Muscle layer of duodenum (tissue), 2 donors: ENCODE results near the gene HIGD1A.

Experiments
- H3K27ac ChIP-seq: one replicate; pipeline ENCODE4 v1.7.0; 2013; ENCODE audit warnings: mild to moderate bottlenecking, low read length
- H3K27me3 ChIP-seq: one replicate; pipeline ENCODE4 v1.7.0; 2013; ENCODE audit warnings: low read depth, mild to moderate bottlenecking, control low read depth, low read length
- H3K36me3 ChIP-seq, 2 donors: one replicate each; pipeline ENCODE4 v1.7.0; 2013; ENCODE audit warnings: low read length in 2 of 2, control low read depth in 1 of 2, mild to moderate bottlenecking in 1 of 2; ENCODE audit not compliant: insufficient read depth in 2 of 2, control insufficient read depth in 1 of 2
- H3K4me1 ChIP-seq, 2 donors: one replicate each; pipeline ENCODE4 v1.7.0; 2013; ENCODE audit warnings: low read length in 2 of 2, mild to moderate bottlenecking in 2 of 2, control low read depth in 1 of 2, moderate library complexity in 1 of 2; ENCODE audit not compliant: insufficient read depth in 2 of 2, control insufficient read depth in 1 of 2
- H3K4me3 ChIP-seq, 2 donors: one replicate each; pipeline ENCODE4 v1.7.0; 2013; ENCODE audit warnings: low read length in 2 of 2, low read depth in 1 of 2, mild to moderate bottlenecking in 1 of 2
- H3K9me3 ChIP-seq, 2 donors: one replicate each; pipeline ENCODE4 v1.7.0; 2013; ENCODE audit warnings: low read length in 2 of 2, control low read depth in 1 of 2, mild to moderate bottlenecking in 1 of 2; ENCODE audit not compliant: control insufficient read depth in 1 of 2
- donor health status: healthy.

The HIGD1A gene

DNA sequence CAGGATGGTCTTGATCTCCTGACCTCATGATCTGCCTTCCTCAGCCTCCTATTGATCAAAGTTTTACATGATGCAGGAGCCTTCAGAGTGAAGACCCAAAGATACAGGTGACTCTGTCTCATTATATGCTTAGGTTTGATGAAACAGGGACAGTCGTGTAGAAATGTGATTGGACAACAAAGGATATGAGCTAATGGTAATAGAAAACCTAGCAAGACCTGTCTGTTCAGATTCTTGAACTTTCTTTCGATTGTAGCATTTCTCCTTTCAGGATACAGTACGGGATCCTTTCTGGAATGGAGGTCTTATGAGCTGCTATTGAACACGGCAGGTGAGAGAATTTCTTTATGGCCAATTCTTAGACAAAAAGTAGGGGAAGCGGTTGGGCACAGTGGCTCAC lies 4.9 kb upstream of the HIGD1A start, which contains the start of gene ACKR2:
TSS of gene ACKR2 (plus strand) at position 244 of the 400 bp plus-strand sequence. CDS start 55,058 bp downstream, outside the sequence.
- H3K9me3 ChIP-seq: no peaks in the 10 kb centered on the region
- peaks cover 0 to 7% of the 10 kb centered on the region in 2 donors for H3K4me1 ChIP-seq
- H3K27me3 ChIP-seq: no peaks in the 10 kb centered on the region
- no peak within 1 kb of the TSS for H3K27ac ChIP-seq
- no peak within 1 kb of the TSS for H3K4me3 ChIP-seq
- H3K36me3 ChIP-seq: no peaks in the 10 kb centered on the region

DNA sequence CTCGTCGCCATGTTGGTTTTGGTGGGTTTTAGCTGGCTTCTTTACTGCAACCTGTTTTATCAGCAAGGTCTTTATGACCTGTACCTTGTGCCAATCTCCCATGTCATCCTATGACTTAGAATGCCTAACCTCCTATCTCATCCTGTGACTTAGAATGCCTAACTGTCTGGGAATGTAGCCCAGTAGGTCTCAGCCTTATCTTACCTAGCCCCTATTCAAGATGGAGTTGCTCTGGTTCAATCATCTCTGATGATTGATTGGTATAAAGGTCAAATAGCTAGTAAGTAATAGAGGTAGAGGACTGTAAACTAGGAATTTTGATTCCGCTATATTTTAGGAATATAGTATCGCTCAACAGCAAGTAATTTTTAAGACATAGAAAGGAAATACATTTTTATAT lies 3.6 kb upstream of the HIGD1A start:
- H3K27me3 ChIP-seq: no peaks in the 10 kb centered on the region
- H3K27ac ChIP-seq: no peak overlapping the region
- no peaks in the 10 kb centered on the region for H3K9me3 ChIP-seq
- no peaks in the 10 kb centered on the region for H3K36me3 ChIP-seq
- no peak overlapping the region for H3K4me3 ChIP-seq
- H3K4me1 ChIP-seq: peaks cover under 1 to 11% of the 10 kb centered on the region in 2 donors

DNA sequence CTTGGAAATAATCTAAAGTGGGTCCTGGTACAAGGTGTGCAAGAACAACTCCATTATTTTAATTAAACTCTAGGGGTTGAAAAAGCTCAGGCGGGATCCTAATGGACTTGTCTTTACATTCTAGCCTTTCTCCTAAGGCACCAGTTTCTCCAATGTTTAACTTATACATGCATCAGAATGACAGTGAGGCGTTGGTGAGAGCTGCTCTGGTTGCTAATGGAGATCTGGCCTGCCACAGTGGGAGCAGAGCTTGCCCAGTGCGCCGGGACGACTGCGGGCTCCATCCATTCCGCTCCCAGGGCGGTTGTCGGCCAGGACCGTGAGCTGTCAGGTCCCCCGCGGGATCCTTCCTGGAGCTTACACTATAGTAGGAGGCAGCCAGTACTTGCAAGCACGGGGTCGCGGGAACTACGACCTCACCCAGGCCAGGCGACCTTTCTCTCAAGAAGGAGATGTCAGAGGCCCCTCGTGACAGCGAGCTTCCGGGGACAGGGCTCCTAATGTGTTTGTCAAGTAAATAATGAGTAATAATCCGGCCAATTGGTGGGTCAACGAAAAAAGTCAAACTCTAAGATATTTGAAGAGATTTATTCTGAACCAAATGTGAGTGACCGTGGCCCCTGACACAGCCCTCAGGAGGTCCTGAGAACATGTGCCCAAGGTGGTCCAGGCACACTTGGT lies 991 bp upstream of the HIGD1A start:
- peak overlapping the region; percentile 99 for H3K27ac ChIP-seq
- H3K27me3 ChIP-seq: no peaks in the 10 kb centered on the region
- H3K4me1 ChIP-seq: peaks cover 7 to 36% of the 10 kb centered on the region in 2 donors
- H3K4me3 ChIP-seq: peak overlapping the region; percentile 86 to 95
- no peaks in the 10 kb centered on the region for H3K9me3 ChIP-seq
- H3K36me3 ChIP-seq: no peaks in the 10 kb centered on the region

DNA sequence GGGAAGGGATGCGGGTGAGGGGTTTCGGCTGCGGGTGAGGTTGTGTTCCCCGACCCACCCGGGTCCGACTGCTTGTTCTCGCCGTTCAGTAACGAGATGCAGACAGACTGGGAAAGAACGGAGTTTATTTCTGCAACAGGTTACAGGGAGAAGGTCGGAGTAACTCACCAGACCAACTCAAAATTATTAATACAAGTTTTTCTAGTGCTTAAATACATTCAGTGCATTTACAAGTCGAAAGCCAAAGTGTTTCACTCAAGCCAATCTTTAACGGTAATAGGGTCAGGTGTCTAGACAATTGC lies 492 bp upstream of the HIGD1A start:
- Histone ChIP-seq H3K9me3 (no peaks in the 10 kb centered on the region), H3K27me3 (no peaks in the 10 kb centered on the region), H3K4me3 (peak overlapping the region; percentile 86 to 95), H3K27ac (peak overlapping the region; percentile 99), H3K4me1 (peaks cover 7 to 41% of the 10 kb centered on the region in 2 donors), H3K36me3 (no peaks in the 10 kb centered on the region)

DNA sequence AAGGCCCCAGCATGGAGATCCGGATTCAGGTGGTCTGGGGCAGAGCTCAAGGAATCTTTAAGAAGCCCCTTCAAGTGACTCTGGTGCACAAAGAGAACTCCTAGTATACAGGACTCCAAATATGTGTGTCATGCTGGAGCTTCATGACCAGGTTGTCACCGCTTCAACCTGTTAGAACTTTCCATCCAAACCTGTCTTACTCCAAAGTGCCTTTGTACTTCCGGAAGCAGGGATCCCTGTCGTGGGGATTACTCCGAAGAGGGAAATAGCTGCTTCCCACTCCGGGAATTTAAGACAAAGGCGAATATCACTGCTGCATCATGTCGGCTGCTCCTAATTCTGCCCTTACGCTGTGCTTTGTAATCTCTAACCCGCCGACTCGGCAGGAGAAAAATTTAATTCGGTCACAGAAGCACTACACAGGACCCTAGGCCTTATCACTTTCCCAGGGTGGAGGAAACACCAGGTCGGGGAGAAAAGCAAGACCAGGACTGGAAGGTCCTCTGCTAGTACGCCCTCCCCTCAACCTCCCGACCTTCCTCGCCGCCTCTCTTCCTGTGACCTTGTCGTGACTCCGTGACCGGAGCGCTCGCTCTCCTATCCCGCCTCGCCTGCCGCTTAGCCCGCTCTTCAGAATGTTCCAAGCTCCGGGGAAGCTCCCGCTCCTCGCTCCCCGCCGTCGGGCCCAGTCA lies 730 bp downstream of the HIGD1A start:
- Histone ChIP-seq H3K36me3 (no peaks in the 10 kb centered on the region), H3K4me3 (peak overlapping the region; percentile 86 to 95), H3K9me3 (no peaks in the 10 kb centered on the region), H3K27me3 (no peaks in the 10 kb centered on the region), H3K27ac (peak overlapping the region; percentile 99), H3K4me1 (peaks cover 7 to 46% of the 10 kb centered on the region in 2 donors)

DNA sequence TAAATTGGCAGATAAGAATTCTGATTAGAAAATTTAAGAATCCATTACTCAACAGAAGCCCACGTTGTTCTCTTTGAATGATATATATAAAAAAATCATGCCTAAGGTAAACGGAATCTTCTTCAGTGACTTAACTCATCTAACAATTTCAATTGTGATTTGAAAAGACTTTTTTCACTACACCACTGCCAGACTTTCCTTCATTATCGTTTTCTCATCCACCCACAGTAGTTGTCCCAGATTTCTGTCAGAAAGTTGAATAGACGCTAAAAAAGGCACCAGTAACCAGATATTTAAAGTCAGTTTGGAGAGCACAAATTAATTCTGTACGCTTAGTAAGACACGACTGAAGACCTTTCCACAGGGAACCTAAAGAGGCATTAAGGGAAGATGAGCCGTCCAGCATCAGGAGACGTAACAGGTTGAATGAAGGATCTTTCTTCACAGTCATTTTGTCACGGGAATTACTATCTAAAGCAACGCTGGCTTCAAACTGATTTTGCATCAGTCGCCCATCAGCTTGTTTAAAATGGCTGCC lies 1.3 kb downstream of the HIGD1A start:
- H3K4me1 ChIP-seq: peaks cover 7 to 46% of the 10 kb centered on the region in 2 donors

DNA sequence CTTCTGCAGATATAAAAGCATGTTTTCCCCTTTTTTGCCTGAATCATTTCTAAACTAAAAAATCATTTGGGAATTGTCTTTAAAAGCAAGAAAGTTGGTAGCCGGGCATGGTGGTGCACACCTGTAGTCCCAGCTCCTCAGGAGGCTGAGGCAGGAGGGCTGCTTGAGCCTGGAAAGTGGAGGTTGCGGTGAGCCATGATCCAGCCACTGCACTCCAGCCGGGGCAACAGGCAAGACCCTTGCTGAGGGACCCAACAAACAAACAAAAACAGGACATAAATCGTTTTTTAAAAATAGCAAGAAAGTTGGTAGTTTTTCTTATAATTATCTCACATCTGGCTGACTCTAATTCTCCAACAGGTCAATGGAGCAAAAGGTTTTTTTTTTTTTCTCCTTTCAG lies 2.5 kb downstream of the HIGD1A start:
- Histone ChIP-seq H3K27me3 (no peaks in the 10 kb centered on the region), H3K9me3 (no peaks in the 10 kb centered on the region), H3K27ac (peak overlapping the region; percentile 99), H3K36me3 (no peaks in the 10 kb centered on the region), H3K4me1 (peaks cover 7 to 46% of the 10 kb centered on the region in 2 donors), H3K4me3 (peak overlapping the region in 1 of 2 donors; percentile 95)

More for the DNA sequence above, 1.3 kb downstream of the HIGD1A start:
- H3K9me3 ChIP-seq: no peaks in the 10 kb centered on the region
- H3K27me3 ChIP-seq: no peaks in the 10 kb centered on the region
- H3K36me3 ChIP-seq: no peaks in the 10 kb centered on the region
- peak overlapping the region; percentile 86 to 95 for H3K4me3 ChIP-seq
- H3K27ac ChIP-seq: peak overlapping the region; percentile 99

DNA sequence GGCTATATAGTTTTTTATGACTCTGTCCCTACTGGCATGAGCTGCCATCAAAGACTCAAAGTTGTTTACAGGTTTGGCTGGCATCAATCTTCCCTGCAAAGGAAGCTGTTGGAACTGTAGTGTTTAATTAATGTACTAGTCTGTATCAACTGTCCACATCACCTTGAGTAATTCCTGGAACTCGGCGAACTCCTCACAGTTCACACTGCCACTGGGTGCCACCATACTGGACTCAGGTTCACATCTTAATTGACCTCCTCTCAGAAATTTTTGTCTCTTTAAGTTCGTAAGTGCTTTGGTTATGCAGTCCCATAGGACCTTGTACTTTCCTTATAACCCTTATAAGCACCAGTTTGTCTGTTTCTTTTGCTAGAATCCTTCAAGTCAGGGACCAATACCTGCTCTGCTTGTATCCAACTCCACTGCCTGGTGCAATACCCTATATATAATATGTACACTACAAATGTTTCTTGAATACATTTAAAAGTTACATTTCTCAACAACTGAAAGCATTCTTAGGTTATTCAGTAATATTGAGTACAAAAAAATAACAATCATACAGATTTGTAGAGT lies 3.2 kb downstream of the HIGD1A start:
- peaks cover 7 to 46% of the 10 kb centered on the region in 2 donors for H3K4me1 ChIP-seq
- H3K9me3 ChIP-seq: no peaks in the 10 kb centered on the region
- no peaks in the 10 kb centered on the region for H3K27me3 ChIP-seq
- no peak overlapping the region for H3K4me3 ChIP-seq
- H3K36me3 ChIP-seq: no peaks in the 10 kb centered on the region
- H3K27ac ChIP-seq: no peak overlapping the region

DNA sequence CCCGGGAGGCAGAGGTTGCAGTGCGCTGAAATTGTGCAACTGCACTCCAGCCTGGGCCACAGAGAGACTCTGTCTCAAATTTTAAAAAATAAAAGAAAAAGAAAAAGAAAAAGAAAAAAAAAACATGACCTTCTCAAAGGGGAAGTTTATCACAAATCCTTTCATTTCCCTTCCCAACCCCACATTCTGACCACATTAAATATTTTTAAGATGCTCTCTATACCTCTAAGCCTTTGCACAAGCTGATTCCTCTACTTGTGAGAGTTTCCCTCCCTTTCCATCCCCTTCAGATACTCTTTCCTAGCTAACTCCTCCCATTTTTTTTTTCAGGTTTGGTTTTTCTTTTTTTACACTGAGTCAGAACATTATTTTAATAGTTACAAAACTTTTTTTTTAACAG lies 4.0 kb downstream of the HIGD1A start:
- H3K27me3 ChIP-seq: no peaks in the 10 kb centered on the region
- H3K36me3 ChIP-seq: no peaks in the 10 kb centered on the region
- H3K4me3 ChIP-seq: no peak overlapping the region
- H3K9me3 ChIP-seq: no peaks in the 10 kb centered on the region
- H3K4me1 ChIP-seq: peaks cover 7 to 44% of the 10 kb centered on the region in 2 donors
- no peak overlapping the region for H3K27ac ChIP-seq

DNA sequence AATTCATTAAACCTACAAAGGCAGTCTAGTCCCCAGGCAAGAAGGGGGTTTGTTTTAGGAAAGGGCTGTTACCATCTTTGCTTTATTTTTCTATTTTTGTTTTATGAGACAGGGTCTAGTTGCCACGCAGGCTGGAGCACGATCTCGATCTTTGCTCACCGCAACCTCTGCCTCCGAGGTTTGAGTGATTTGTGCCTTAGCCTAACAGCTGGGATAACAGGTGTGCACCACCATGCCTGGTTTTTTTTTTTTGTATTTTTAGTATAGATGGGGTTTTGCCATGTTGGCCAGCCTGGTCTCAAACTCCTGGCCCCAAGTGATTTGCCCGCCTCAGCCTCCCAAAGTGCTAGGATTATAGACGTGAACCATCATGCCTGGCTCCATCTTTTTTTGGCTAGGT lies 4.9 kb downstream of the HIGD1A start:
- Histone ChIP-seq H3K27me3 (no peaks in the 10 kb centered on the region), H3K27ac (no peak overlapping the region), H3K9me3 (no peaks in the 10 kb centered on the region), H3K36me3 (no peaks in the 10 kb centered on the region), H3K4me3 (no peak overlapping the region), H3K4me1 (peaks cover 7 to 39% of the 10 kb centered on the region in 2 donors)

DNA sequence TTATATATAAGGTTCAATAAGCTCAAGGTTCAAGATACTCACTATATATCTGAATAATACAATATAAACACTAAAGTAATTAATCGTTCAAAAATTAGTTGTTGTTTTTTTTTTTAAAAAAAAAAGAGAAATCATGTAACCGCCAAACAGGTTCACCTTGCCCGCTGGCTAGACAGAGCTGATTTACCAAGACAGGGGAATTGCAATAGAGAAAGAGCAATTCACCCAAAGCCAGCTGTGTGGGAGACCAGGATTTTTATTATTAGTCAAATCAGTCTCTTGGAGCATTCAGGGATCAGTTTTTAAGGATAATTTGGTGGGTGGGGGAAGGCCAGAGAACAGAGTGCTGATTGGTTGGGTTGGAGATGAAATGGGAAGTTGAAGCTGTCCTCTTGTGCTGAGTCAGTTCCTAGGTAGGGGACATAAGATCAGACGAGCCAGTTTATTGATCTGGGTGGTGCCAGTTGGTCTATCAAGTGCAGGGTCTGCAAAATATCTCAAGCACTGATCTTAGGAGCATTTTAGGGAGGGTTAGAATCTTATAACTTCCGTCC lies 7.9 kb downstream of the HIGD1A start:
- Histone ChIP-seq H3K9me3 (no peaks in the 10 kb centered on the region), H3K36me3 (no peaks in the 10 kb centered on the region), H3K4me1 (peaks cover 0 to 20% of the 10 kb centered on the region in 2 donors), H3K4me3 (no peak overlapping the region), H3K27ac (no peak overlapping the region), H3K27me3 (no peaks in the 10 kb centered on the region)
